HepG2 (cell line): ENCODE measurements around the gene SOCS7. TPM values are rescaled to one million over a fixed set of nuclear protein-coding genes. Genes with fewer than 3 reads are reported as not detected.

Source experiments
- CTCF ChIP-seq: sonication (generic); formaldehyde crosslinking; IDR thresholded peaks from 2 replicates; pipeline ENCODE4 v1.5.0; 2020; ENCODE audit warnings: mild to moderate bottlenecking, missing genetic modification reagents, moderate library complexity
- HNRNPL ChIP-seq: fragments of 200-400 bp; formaldehyde crosslinking; IDR thresholded peaks from 2 replicates; pipeline ENCODE4 v1.6.1; 2017; ENCODE audit warnings: mild to moderate bottlenecking, low read depth, low read length
- ISX ChIP-seq: sonication (generic); formaldehyde crosslinking; conservative IDR thresholded peaks from 2 replicates; pipeline ENCODE4 v1.5.0; 2020; ENCODE audit warnings: missing genetic modification reagents
- JUN ChIP-seq: sonication (generic); formaldehyde crosslinking; IDR thresholded peaks from 2 replicates; pipeline ENCODE4 v1.4.0; 2020; ENCODE audit warnings: mild to moderate bottlenecking, missing genetic modification reagents
- KDM5B ChIP-seq: sonication (generic); formaldehyde crosslinking; IDR thresholded peaks from 2 replicates; pipeline ENCODE4 v1.4.0; 2020; ENCODE audit warnings: missing genetic modification reagents, mild to moderate bottlenecking, borderline replicate concordance
- NFIB ChIP-seq: sonication (generic); formaldehyde crosslinking; IDR thresholded peaks from 2 replicates; pipeline ENCODE4 v1.9.0; 2021; ENCODE audit warnings: missing genetic modification reagents, mild to moderate bottlenecking, borderline replicate concordance
- RXRA ChIP-seq: sonication (generic); formaldehyde crosslinking; IDR thresholded peaks from 2 replicates; pipeline ENCODE4 v1.5.1; 2020; ENCODE audit warnings: missing genetic modification reagents
- SALL1 ChIP-seq: sonication (generic); formaldehyde crosslinking; IDR thresholded peaks from 2 replicates; pipeline ENCODE4 v1.8.0; 2022; ENCODE audit warnings: mild to moderate bottlenecking, missing genetic modification reagents
- SAP130 ChIP-seq: IDR thresholded peaks from 2 replicates; pipeline ENCODE4 v1.6.1; 2016; ENCODE audit warnings: low read depth
- SMAD1 ChIP-seq: sonication (generic); formaldehyde crosslinking; IDR thresholded peaks from 2 replicates; pipeline ENCODE4 v1.4.0; 2020; ENCODE audit warnings: missing genetic modification reagents, low read depth, mild to moderate bottlenecking, borderline replicate concordance
- SOX13 ChIP-seq, 3 experiments: fragments of 450-650 bp in 1 of 3; sonication (generic) in 1 of 3; formaldehyde crosslinking in 1 of 3; IDR thresholded peaks in 2 of 3; conservative IDR thresholded peaks in 1 of 3; 2 replicates each; pipeline versions ENCODE4 v1.5.0 to v1.6.1; 2016 to 2020; ENCODE audit warnings: antibody characterized with exemption in 1 of 3, mild to moderate bottlenecking in 1 of 3, missing compliant biosample characterization in 1 of 3, missing genetic modification reagents in 1 of 3, moderate library complexity in 1 of 3
- SP5 ChIP-seq: IDR thresholded peaks from 2 replicates; pipeline ENCODE4 v1.6.1; 2016; ENCODE audit warnings: low read depth, borderline replicate concordance
- TEAD3 ChIP-seq: optimal IDR thresholded peaks from 2 replicates; pipeline ENCODE3; 2016; ENCODE audit warnings: borderline replicate concordance
- TEF ChIP-seq: sonication (generic); formaldehyde crosslinking; IDR thresholded peaks from 2 replicates; pipeline ENCODE4 v1.5.0; 2020; ENCODE audit warnings: missing genetic modification reagents
- ZFX ChIP-seq: sonication (generic); formaldehyde crosslinking; IDR thresholded peaks from 2 replicates; pipeline ENCODE4 v1.4.0; 2020; ENCODE audit warnings: mild to moderate bottlenecking, low read depth, missing genetic modification reagents, moderate library complexity
- ZNF180 ChIP-seq: sonication (generic); formaldehyde crosslinking; IDR thresholded peaks from 2 replicates; pipeline ENCODE4 v1.4.0; 2020; ENCODE audit warnings: low read depth, missing genetic modification reagents, borderline replicate concordance
- ZNF232 ChIP-seq: sonication (generic); formaldehyde crosslinking; IDR thresholded peaks from 2 replicates; pipeline ENCODE4 v1.4.0; 2020; ENCODE audit warnings: missing genetic modification reagents, borderline replicate concordance
- ZNF260 ChIP-seq: sonication (generic); formaldehyde crosslinking; IDR thresholded peaks from 2 replicates; pipeline ENCODE4 v1.4.0; 2020; ENCODE audit warnings: missing genetic modification reagents, low read depth, mild to moderate bottlenecking, borderline replicate concordance
- ZNF674 ChIP-seq: sonication (generic); formaldehyde crosslinking; IDR thresholded peaks from 2 replicates; pipeline ENCODE4 v1.5.0; 2020; ENCODE audit warnings: low read depth, mild to moderate bottlenecking, missing genetic modification reagents
- polyA plus RNA-seq, 8 experiments: library from polyadenylated mRNA; depleted of rRNA in 3 of 8; stranded (reverse) in 7 of 8; unstranded in 1 of 8; fragments of >200 nt; fragmentation: Illumina TruSeq in 4 of 8; extraction: Trizol in 4 of 8; gene quantifications; 2 replicates each; pipeline versions ENCODE4 v1.2.1 to v1.2.3, GENCODE V29; 2011 to 2016; ENCODE audit warnings: low read depth in 4 of 8, missing spikeins in 1 of 8, mixed read lengths in 1 of 8; ENCODE audit not compliant: insufficient read depth in 1 of 8
- total RNA-seq, 5 experiments: library from RNA; depleted of rRNA; stranded (reverse); fragments of >200 nt; fragmentation: Illumina TruSeq; extraction: Trizol; gene quantifications; 2 replicates each; pipeline ENCODE4 v1.2.3, GENCODE V29; 2016; ENCODE audit warnings: low read depth in 1 of 5

SOCS7 gene
- total and polyA plus RNA-seq, 2 of the 13 experiments (the other 11 are each of a cell fraction or from before 2014, with no cell fraction given) = 19.2 to 24.2 TPM

GRCh38 chr17:38449364-38449763 lies 97.7 kb downstream of the SOCS7 start (continued):
- TF ChIP-seq SP5 (peak; percentile 88), SAP130 (CRISPR knock-in tag) (0 out of 2 replicates have a peak, but pooled peaks have one; percentile 43), ZNF674 (no peak), ISX (CRISPR knock-in tag) (no peak), SMAD1 (CRISPR knock-in tag) (0 out of 2 replicates have a peak, but pooled peaks have one; percentile 35), CTCF (CRISPR knock-in tag) (0 out of 2 replicates have a peak, but pooled peaks have one; percentile 8), TEF (no peak), SOX13 (IDR thresholded peaks at IDR 0.05) (no peak), SOX13 (CRISPR knock-in tag; conservative IDR thresholded peaks at IDR 0.05 in 1 of 2, IDR thresholded peaks at IDR 0.05 in 1 of 2) (0 out of 4 replicates have a peak, but pooled peaks of 1 of the 2 experiments have one; percentile 8), SALL1 (CRISPR knock-in tag) (peak; percentile 18; the same call in 1 of the 2 replicates), TEAD3 (CRISPR knock-in tag) (peak; percentile 86), NFIB (CRISPR knock-in tag) (no peak), ZNF180 (CRISPR knock-in tag) (no peak), HNRNPL (0 out of 2 replicates have a peak, but pooled peaks have one; percentile 28), JUN (CRISPR knock-in tag) (no peak), RXRA (CRISPR knock-in tag) (peak; percentile 56; the same call in 1 of the 2 replicates), KDM5B (CRISPR knock-in tag) (0 out of 2 replicates have a peak, but pooled peaks have one; percentile 44), ZNF232 (CRISPR knock-in tag) (no peak), ZFX (peak; percentile 45; the same call in 1 of the 2 replicates), ZNF260 (CRISPR knock-in tag) (no peak)
